Breast epithelium (tissue), 3 donors: ENCODE measurements around the gene PSMD14.

Source experiments
- POLR2A ChIP-seq: fragments of 450-650 bp; IDR thresholded peaks from one replicate; pipeline ENCODE4 v1.6.1; 2016; ENCODE audit warnings: antibody characterized with exemption, mild to moderate bottlenecking, moderate library complexity
- TF ChIP-seq, protein P1 (sequence below), 3 donors: fragments of 450-650 bp; IDR thresholded peaks; one replicate each; pipeline ENCODE4 v1.5.1; 2016 to 2017; ENCODE audit warnings: antibody characterized with exemption in 3 of 3, mild to moderate bottlenecking in 3 of 3, moderate library complexity in 3 of 3

DNA sequence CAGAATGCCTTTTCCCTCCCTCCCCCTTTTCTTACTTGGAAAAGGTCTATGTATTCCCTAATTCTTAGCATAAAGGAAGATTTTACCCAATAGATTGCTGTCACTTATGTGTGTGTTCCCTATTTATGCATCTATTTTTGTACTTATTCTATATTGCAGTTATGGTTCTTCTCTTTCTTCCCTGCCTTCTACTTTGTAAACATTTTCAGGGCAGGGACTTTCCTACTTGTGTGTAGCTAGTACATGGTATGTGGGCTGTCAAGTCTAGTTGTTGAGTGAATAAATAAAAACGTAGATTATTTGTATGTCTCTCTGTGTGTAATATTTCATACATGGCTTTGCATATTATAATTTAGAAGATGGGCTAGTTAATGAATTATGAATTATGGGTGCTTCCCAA, 45.3 kb downstream of the PSMD14 start:
- no peak for TF ChIP-seq POLR2A
- TF ChIP-seq, protein P1, sequence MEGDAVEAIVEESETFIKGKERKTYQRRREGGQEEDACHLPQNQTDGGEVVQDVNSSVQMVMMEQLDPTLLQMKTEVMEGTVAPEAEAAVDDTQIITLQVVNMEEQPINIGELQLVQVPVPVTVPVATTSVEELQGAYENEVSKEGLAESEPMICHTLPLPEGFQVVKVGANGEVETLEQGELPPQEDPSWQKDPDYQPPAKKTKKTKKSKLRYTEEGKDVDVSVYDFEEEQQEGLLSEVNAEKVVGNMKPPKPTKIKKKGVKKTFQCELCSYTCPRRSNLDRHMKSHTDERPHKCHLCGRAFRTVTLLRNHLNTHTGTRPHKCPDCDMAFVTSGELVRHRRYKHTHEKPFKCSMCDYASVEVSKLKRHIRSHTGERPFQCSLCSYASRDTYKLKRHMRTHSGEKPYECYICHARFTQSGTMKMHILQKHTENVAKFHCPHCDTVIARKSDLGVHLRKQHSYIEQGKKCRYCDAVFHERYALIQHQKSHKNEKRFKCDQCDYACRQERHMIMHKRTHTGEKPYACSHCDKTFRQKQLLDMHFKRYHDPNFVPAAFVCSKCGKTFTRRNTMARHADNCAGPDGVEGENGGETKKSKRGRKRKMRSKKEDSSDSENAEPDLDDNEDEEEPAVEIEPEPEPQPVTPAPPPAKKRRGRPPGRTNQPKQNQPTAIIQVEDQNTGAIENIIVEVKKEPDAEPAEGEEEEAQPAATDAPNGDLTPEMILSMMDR (IDR thresholded peaks at IDR 0.05) = no peak
